GM12892 (cell line): ENCODE data around the gene GRAMD1C. TPM values are rescaled to one million over a fixed set of nuclear protein-coding genes. Genes with fewer than 3 reads are reported as not detected.
A peak's percentile ranks its signal among the peaks of the same experiment; 100 is the strongest.

Source experiments
- DNase-seq: peaks from one replicate; pipeline ENCODE4 v3.0.0; 2011; ENCODE audit not compliant: insufficient read length
- FAIRE-seq: peaks from 2 replicates; lab custom pipeline; 2011; peaks lifted over from hg19 to GRCh38; lab: Jason Lieb, UNC
- POLR2A ChIP-seq: IDR thresholded peaks from 2 replicates; pipeline ENCODE4 v1.6.1; 2011; ENCODE audit warnings: low read depth, low read length, control low read depth
- POLR2AphosphoS5 ChIP-seq: IDR thresholded peaks from 2 replicates; pipeline ENCODE4 v1.6.1; 2011; ENCODE audit warnings: low read depth, low read length, control low read depth
- TAF1 ChIP-seq: IDR thresholded peaks from 2 replicates; pipeline ENCODE4 v1.6.1; 2011; ENCODE audit warnings: low read depth, mild to moderate bottlenecking, control low read depth, low read length, borderline replicate concordance
- polyA plus RNA-seq: library from polyadenylated mRNA; unstranded; fragments of >200 nt; gene quantifications from one replicate; pipeline ENCODE4 v1.2.1, GENCODE V29; 2012; ENCODE audit warnings: missing spikeins, inconsistent platforms; ENCODE audit not compliant: missing spikeins

Gene GRAMD1C
- 3.8 TPM for polyA plus RNA-seq

GRCh38 chr3:113838631-113839209 lies at the start of gene GRAMD1C:
Gene GRAMD1C (plus strand): TSS chr3:113838788. CDS start chr3:113838910, 122 bp downstream.
- FAIRE-seq (peak; percentile 87), DNase-seq (peak; percentile 70)
- TF ChIP-seq POLR2AphosphoS5 (no peak), TAF1 (no peak), POLR2A (no peak)

GRCh38 chr3:113791381-113791780 lies 47.2 kb upstream of the GRAMD1C start:
- DNase-seq (no peak), FAIRE-seq (no peak)
- no peak for TF ChIP-seq TAF1

- no peak for FAIRE-seq
- no peak for DNase-seq
- TF ChIP-seq POLR2A, result no peak
- TF ChIP-seq POLR2AphosphoS5, result no peak
- no peak for TF ChIP-seq TAF1
Measured at GRCh38 chr3:113794526-113794925, 44.1 kb upstream of the GRAMD1C start.

GRCh38 chr3:113795693-113796092 lies 42.9 kb upstream of the GRAMD1C start:
- DNase-seq (no peak), FAIRE-seq (no peak)
- TF ChIP-seq TAF1 (no peak), POLR2A (no peak), POLR2AphosphoS5 (no peak)

- DNase-seq (no peak), FAIRE-seq (no peak)
- TF ChIP-seq POLR2AphosphoS5 (no peak), POLR2A (no peak), TAF1 (no peak)
Measured at GRCh38 chr3:113802795-113803455, 35.7 kb upstream of the GRAMD1C start.

- TF ChIP-seq TAF1 (no peak), POLR2A (no peak)
- FAIRE-seq, result no peak
- no peak for DNase-seq
Measured at GRCh38 chr3:113804661-113805060, 33.9 kb upstream of the GRAMD1C start.

- DNase-seq (no peak), FAIRE-seq (no peak)
- no peak for TF ChIP-seq POLR2A
- TF ChIP-seq TAF1, result no peak
- TF ChIP-seq POLR2AphosphoS5, result no peak
Measured at GRCh38 chr3:113805249-113805648, 33.3 kb upstream of the GRAMD1C start.

GRCh38 chr3:113812854-113813253 lies 25.7 kb upstream of the GRAMD1C start:
- FAIRE-seq, result no peak

GRCh38 chr3:113819866-113820265 lies 18.7 kb upstream of the GRAMD1C start:
- TF ChIP-seq POLR2AphosphoS5, result no peak
- TF ChIP-seq POLR2A, result no peak
- no peak for TF ChIP-seq TAF1
- no peak for FAIRE-seq
- no peak for DNase-seq

More at GRCh38 chr3:113812854-113813253, 25.7 kb upstream of the GRAMD1C start:
- no peak for DNase-seq
- no peak for TF ChIP-seq POLR2A
- TF ChIP-seq POLR2AphosphoS5, result no peak
- no peak for TF ChIP-seq TAF1

GRCh38 chr3:113825090-113825489 lies 13.5 kb upstream of the GRAMD1C start:
- DNase-seq (peak; percentile 18), FAIRE-seq (peak; percentile 92)
- TF ChIP-seq TAF1, result no peak
- no peak for TF ChIP-seq POLR2A
- TF ChIP-seq POLR2AphosphoS5, result no peak

GRCh38 chr3:113828600-113828999 lies 10.0 kb upstream of the GRAMD1C start:
- peak; percentile 84 for FAIRE-seq
- DNase-seq, result peak; percentile 23
- TF ChIP-seq POLR2AphosphoS5, result no peak
- TF ChIP-seq POLR2A, result no peak
- TF ChIP-seq TAF1, result no peak

- no peak for TF ChIP-seq TAF1
- TF ChIP-seq POLR2AphosphoS5, result no peak
- TF ChIP-seq POLR2A, result no peak
- no peak for DNase-seq
- peak; percentile 50 for FAIRE-seq
Measured at GRCh38 chr3:113829576-113830354, 8.8 kb upstream of the GRAMD1C start.

- DNase-seq (no peak), FAIRE-seq (no peak)
- TF ChIP-seq POLR2A (no peak), TAF1 (no peak), POLR2AphosphoS5 (no peak)
Measured at GRCh38 chr3:113831103-113831355, 7.6 kb upstream of the GRAMD1C start.
